Hepatocyte (in vitro differentiated cells): ENCODE measurements around the gene NDUFB4.

ENCODE experiments used
- EZH2 ChIP-seq: fragments of 200-600 bp; sonication (generic); IDR thresholded peaks from 2 replicates; pipeline ENCODE4 v1.6.1; 2016; ENCODE audit warnings: antibody characterized with exemption, mild to moderate bottlenecking, borderline replicate concordance
- EZH2phosphoT487 ChIP-seq: fragments of 200-600 bp; sonication (generic); IDR thresholded peaks from one replicate; pipeline ENCODE4 v1.6.1; 2018; ENCODE audit warnings: antibody characterized with exemption, mild to moderate bottlenecking, low read depth, moderate library complexity; ENCODE audit not compliant: unreplicated experiment, severe bottlenecking
- TF ChIP-seq, protein P1 (sequence below): fragments of 200-600 bp; sonication (generic); IDR thresholded peaks from 2 replicates; pipeline ENCODE4 v1.5.1; 2016; ENCODE audit warnings: antibody characterized with exemption, mild to moderate bottlenecking; ENCODE audit not compliant: poor library complexity

DNA sequence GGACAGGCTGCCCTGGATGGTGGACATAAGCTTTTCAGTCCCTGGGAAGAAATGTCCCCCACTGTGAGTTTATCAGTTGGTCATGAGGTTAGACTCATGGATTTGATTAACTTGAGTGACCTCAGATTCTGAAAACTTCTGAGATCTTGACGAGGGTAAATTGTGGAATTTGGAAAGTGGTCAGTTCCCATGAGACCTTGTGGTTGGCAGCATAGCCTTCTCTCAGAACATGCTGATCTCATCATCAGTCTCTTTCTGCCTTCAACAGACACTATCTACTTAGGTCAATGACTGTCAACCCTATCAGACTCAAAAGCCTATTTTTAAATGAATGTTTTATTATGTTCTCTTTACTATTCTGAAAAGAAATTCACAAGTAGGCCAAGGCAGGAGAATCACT is 45.6 kb upstream of the NDUFB4 start:
- TF ChIP-seq EZH2 (no peak), EZH2phosphoT487 (no peak)
- TF ChIP-seq, protein P1, sequence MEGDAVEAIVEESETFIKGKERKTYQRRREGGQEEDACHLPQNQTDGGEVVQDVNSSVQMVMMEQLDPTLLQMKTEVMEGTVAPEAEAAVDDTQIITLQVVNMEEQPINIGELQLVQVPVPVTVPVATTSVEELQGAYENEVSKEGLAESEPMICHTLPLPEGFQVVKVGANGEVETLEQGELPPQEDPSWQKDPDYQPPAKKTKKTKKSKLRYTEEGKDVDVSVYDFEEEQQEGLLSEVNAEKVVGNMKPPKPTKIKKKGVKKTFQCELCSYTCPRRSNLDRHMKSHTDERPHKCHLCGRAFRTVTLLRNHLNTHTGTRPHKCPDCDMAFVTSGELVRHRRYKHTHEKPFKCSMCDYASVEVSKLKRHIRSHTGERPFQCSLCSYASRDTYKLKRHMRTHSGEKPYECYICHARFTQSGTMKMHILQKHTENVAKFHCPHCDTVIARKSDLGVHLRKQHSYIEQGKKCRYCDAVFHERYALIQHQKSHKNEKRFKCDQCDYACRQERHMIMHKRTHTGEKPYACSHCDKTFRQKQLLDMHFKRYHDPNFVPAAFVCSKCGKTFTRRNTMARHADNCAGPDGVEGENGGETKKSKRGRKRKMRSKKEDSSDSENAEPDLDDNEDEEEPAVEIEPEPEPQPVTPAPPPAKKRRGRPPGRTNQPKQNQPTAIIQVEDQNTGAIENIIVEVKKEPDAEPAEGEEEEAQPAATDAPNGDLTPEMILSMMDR = no peak
